ENCODE data around the gene FAM120B.

DNA sequence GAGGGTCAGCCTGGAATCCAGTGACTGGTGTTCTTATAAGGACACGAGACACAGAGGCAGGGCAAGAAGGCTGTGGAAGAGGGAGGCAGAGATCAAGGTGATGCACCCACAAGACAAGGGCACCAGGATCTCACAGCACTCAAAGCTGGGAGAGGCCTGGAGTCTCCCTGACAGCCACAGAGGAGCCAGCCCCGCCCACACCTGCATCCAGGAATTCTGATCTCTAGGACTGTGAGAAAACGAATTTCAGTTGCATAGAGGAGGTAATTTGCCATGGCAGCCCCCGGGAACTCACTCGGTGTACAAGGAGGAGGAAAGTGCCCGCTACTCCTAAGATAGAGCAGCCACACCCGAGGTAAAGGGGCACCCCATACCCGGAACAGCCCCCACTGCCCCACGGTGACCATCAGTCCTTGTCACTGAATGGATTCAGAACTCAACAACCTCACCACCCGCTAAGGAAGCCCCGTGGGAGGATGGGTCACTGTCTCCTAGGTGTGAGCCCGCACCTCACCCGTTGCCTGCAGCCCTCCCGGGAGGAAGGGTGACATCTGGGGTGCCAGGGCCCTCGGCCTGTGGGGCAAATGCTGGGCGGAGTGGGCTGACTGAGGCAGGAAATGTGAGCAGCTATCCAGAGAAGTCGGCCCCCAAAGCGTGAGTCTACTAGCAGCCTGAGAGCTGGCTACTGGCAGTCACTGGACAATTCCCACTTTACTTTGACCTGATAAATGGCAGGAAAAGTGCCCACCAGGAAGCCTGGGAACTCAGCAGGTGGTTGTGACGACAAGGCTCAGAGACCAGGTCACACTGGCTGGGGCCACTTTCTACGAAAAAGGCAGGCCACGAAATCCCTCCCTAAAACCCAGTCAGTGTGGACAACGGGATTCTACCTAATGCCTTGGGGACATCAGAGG, 38.1 kb upstream of the FAM120B start:
- TF ChIP-seq MXI1 (conservative IDR thresholded peaks at IDR 0.05; ENCODE audit: poor library complexity, severe bottlenecking) (no peak), EP300 (conservative IDR thresholded peaks at IDR 0.05; ENCODE audit: poor library complexity, severe bottlenecking) (no peak), POLR2AphosphoS5 (IDR thresholded peaks at IDR 0.05) (no peak), RAD21 (conservative IDR thresholded peaks at IDR 0.05) (no peak), EZH2 (IDR thresholded peaks at IDR 0.05; ENCODE audit: borderline replicate concordance, insufficient read depth, low read length, poor library complexity, severe bottlenecking) (no peak), REST (IDR thresholded peaks at IDR 0.05; ENCODE audit: borderline replicate concordance) (no peak), TAF1 (IDR thresholded peaks at IDR 0.05; ENCODE audit: low read depth) (no peak)
- TF ChIP-seq, protein P1, sequence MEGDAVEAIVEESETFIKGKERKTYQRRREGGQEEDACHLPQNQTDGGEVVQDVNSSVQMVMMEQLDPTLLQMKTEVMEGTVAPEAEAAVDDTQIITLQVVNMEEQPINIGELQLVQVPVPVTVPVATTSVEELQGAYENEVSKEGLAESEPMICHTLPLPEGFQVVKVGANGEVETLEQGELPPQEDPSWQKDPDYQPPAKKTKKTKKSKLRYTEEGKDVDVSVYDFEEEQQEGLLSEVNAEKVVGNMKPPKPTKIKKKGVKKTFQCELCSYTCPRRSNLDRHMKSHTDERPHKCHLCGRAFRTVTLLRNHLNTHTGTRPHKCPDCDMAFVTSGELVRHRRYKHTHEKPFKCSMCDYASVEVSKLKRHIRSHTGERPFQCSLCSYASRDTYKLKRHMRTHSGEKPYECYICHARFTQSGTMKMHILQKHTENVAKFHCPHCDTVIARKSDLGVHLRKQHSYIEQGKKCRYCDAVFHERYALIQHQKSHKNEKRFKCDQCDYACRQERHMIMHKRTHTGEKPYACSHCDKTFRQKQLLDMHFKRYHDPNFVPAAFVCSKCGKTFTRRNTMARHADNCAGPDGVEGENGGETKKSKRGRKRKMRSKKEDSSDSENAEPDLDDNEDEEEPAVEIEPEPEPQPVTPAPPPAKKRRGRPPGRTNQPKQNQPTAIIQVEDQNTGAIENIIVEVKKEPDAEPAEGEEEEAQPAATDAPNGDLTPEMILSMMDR (IDR thresholded peaks at IDR 0.05; ENCODE audit: poor library complexity, severe bottlenecking): no peak
